ENCODE measurements around the gene TNC.

Gene TNC

GRCh38 chr9:115117999-115118878 lies at the start of gene TNC:
Gene TNC, minus strand, starts transcription at chr9:115118157. Its CDS starts 27,139 bp downstream, at chr9:115091018.
- in situ Hi-C loops (cut with MboI; ENCODE audit: low sequenced_read_pairs, unreplicated experiment): no loop called here
- TF ChIP-seq, protein P1, sequence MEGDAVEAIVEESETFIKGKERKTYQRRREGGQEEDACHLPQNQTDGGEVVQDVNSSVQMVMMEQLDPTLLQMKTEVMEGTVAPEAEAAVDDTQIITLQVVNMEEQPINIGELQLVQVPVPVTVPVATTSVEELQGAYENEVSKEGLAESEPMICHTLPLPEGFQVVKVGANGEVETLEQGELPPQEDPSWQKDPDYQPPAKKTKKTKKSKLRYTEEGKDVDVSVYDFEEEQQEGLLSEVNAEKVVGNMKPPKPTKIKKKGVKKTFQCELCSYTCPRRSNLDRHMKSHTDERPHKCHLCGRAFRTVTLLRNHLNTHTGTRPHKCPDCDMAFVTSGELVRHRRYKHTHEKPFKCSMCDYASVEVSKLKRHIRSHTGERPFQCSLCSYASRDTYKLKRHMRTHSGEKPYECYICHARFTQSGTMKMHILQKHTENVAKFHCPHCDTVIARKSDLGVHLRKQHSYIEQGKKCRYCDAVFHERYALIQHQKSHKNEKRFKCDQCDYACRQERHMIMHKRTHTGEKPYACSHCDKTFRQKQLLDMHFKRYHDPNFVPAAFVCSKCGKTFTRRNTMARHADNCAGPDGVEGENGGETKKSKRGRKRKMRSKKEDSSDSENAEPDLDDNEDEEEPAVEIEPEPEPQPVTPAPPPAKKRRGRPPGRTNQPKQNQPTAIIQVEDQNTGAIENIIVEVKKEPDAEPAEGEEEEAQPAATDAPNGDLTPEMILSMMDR (IDR thresholded peaks at IDR 0.05; ENCODE audit: borderline replicate concordance, control extremely low read depth, extremely low read depth, insufficient read depth, missing control alignments): no peak
- peak; percentile 17 for DNase-seq (ENCODE audit: low spot score)

GRCh38 chr9:115167175-115167574 lies 49.2 kb upstream of the TNC start:
- in situ Hi-C loops (cut with MboI; ENCODE audit: low sequenced_read_pairs, unreplicated experiment): no loop called here
- TF ChIP-seq, protein P1 (IDR thresholded peaks at IDR 0.05; ENCODE audit: borderline replicate concordance, control extremely low read depth, extremely low read depth, insufficient read depth, missing control alignments): no peak
- DNase-seq (ENCODE audit: low spot score): no peak

GRCh38 chr9:115165233-115165632 lies 47.3 kb upstream of the TNC start:
- in situ Hi-C loops (cut with MboI; ENCODE audit: low sequenced_read_pairs, unreplicated experiment): no loop called here
- TF ChIP-seq, protein P1 (IDR thresholded peaks at IDR 0.05; ENCODE audit: borderline replicate concordance, control extremely low read depth, extremely low read depth, insufficient read depth, missing control alignments): no peak
- DNase-seq (ENCODE audit: low spot score): no peak

GRCh38 chr9:115164511-115164974 lies 46.6 kb upstream of the TNC start:
- in situ Hi-C loops (cut with MboI; ENCODE audit: low sequenced_read_pairs, unreplicated experiment): no loop called here
- DNase-seq (ENCODE audit: low spot score): no peak
- TF ChIP-seq, protein P1 (IDR thresholded peaks at IDR 0.05; ENCODE audit: borderline replicate concordance, control extremely low read depth, extremely low read depth, insufficient read depth, missing control alignments): no peak

- DNase-seq (ENCODE audit: low spot score): no peak
- TF ChIP-seq, protein P1 (IDR thresholded peaks at IDR 0.05; ENCODE audit: borderline replicate concordance, control extremely low read depth, extremely low read depth, insufficient read depth, missing control alignments): no peak
- in situ Hi-C loops (cut with MboI; ENCODE audit: low sequenced_read_pairs, unreplicated experiment): no loop called here
Measured at GRCh38 chr9:115162946-115163345, 45.0 kb upstream of the TNC start.

DNA sequence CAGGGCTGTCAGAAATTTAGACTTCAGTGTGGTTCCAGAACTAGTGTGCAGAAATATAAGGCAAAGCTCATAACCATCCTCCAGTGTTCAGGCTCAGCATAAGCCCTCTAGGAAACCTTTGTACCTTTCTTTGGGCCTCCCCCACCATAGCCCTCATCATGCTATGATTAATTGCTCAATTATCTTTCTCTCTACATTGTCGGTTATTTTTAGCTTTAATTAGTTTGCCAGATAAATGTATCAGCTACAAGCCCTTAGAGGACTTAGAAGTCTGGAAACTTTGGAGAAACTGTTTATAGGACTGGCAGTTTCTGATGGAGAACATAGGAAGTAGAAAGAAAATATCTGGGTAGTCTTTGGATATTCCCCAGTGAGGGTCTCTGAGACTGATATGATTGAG lies 43.5 kb upstream of the TNC start:
- in situ Hi-C loops (cut with MboI; ENCODE audit: low sequenced_read_pairs, unreplicated experiment): no loop called here

More for the DNA sequence above, 43.5 kb upstream of the TNC start:
- TF ChIP-seq, protein P1 (IDR thresholded peaks at IDR 0.05; ENCODE audit: borderline replicate concordance, control extremely low read depth, extremely low read depth, insufficient read depth, missing control alignments): no peak
- DNase-seq (ENCODE audit: low spot score): no peak
